Activated T-helper 2 cell treated with anti-CD3 and anti-CD28 coated beads, Interferon-gamma antibody, Interleukin-2, Interleukin-4, amounts not matched to agents 10 μg/mL and 5 μg/mL and 100 μg/mL, durations not matched to agents 14 hours and 24 hours and 36 hours (primary cell): ENCODE measurements around the gene ZDHHC4. TPM values are rescaled to one million over a fixed set of nuclear protein-coding genes. Genes with fewer than 3 reads are reported as not detected.
"Not testable (repeated sequence)": the region's sequence is repeated elsewhere in the genome, so short reads cannot be mapped to it uniquely, and the experiment has no call there.

ENCODE experiments used
- DNase-seq: peaks from one replicate; pipeline ENCODE4 v3.0.0; 2021; ENCODE audit warnings: low spot score
- H3K27ac Mint-ChIP-seq: one replicate; pipeline ENCODE4 v1.8.0; 2021; ENCODE audit warnings: mixed read lengths
- H3K27me3 Mint-ChIP-seq: one replicate; pipeline ENCODE4 v1.8.0; 2021; ENCODE audit warnings: low read depth, mixed read lengths
- H3K36me3 Mint-ChIP-seq: one replicate; pipeline ENCODE4 v1.8.0; 2021; ENCODE audit warnings: low read depth, mixed read lengths
- H3K4me1 Mint-ChIP-seq: one replicate; pipeline ENCODE4 v1.8.0; 2021; ENCODE audit warnings: low read depth, mixed read lengths
- H3K4me3 Mint-ChIP-seq: one replicate; pipeline ENCODE4 v1.8.0; 2021; ENCODE audit warnings: low read depth, mild to moderate bottlenecking, moderate library complexity, mixed read lengths
- H3K9me3 Mint-ChIP-seq: one replicate; pipeline ENCODE4 v1.8.0; 2021; ENCODE audit warnings: mixed read lengths
- intact Hi-C: fragments of 100-400 bp; cut with micrococcal nuclease; formaldehyde crosslinking; loops from one replicate; pipeline ENCODE4 v1.15.1; 2023
- total RNA-seq: library from RNA; stranded (reverse); gene quantifications from 2 replicates; pipeline ENCODE4 v1.2.3, GENCODE V29; 2022

Gene ZDHHC4
- total RNA-seq, 1 donor from 2014 or later: 23.9 TPM

DNA sequence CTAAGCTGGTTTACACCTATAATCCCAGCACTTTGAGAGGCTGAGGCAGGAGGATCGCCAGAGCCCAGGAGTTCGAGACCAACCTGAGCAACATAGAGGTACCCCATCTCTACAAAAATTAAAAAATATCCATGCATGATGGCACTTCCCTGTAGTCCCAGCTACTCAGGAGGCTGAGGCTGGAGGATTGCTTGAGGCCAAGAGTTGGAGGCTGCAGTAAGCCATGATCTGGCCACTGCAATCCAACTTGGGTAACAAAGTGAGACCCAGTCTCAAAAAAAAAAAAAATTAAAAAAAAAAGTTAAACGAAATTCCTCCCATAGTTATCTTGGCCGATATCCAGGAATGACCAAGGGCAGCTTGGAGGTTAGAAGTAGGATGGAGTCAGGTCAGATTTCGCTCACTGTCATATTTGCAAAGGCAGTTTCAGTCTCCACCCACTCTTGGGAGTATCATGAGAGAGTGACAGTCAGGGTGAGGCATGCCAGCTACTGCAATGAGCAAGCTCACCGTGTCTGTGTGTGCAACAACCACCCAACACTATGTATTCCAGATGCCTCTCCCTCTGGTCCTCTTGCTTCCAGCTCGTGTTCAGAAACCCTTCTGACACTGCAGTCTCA, 6.0 kb upstream of the ZDHHC4 start:
- DNase-seq: no peak
- Mint-ChIP-seq H3K36me3 (no peaks in the 10 kb centered on the region), H3K27ac (no peak overlapping the region), H3K9me3 (no peaks in the 10 kb centered on the region), H3K4me3 (no peak overlapping the region), H3K27me3 (no peaks in the 10 kb centered on the region), H3K4me1 (no peaks in the 10 kb centered on the region)
- intact Hi-C loops: no loop called here

DNA sequence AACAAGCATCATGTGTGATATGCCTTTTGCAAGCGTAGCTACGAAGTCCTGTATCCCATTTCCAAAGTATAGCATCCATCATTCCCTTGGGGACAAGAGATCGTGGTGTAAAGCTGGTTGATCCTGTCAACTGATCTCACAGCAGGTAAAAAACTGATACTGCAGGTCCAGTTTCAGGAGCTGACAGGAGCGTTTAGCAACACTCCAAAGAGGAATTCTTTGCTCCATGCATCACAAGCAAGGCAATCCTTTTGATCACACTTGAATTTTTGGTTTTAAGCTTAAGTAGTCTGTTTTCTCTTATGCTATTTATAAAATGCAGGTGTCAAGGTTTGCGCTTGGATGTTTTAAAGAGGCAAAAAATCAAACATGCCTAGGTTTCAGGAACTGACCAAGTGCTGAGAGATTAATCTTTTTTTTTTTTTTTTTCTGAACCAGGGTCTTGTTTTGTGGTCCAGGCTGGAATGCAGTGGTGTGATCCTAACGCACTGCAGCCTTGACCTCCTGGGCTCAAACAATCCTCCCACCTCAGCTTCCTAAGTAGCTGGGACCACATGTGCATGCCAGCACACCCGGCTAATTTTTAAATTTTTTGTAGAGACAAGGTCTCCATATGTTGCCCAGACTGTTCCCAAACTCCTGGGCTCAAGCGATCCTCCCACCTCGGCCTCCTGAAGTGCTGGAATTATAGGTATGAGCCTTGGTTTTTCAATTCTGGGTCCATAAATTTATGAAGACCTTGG, 1.8 kb upstream of the ZDHHC4 start:
- H3K27ac Mint-ChIP-seq: no peak overlapping the region
- H3K27me3 Mint-ChIP-seq: no peaks in the 10 kb centered on the region
- peak overlapping the region; percentile 81 for H3K4me3 Mint-ChIP-seq
- peaks cover 9% of the 10 kb centered on the region for H3K36me3 Mint-ChIP-seq
- DNase-seq: no peak
- peaks cover 13% of the 10 kb centered on the region for H3K4me1 Mint-ChIP-seq
- H3K9me3 Mint-ChIP-seq: no peaks in the 10 kb centered on the region
- intact Hi-C loops: loop anchor here (2.0 to 5.0 kb wide), 2 partner anchors 41 to 132 kb away; partner anchors contain the start of gene ZNF12

DNA sequence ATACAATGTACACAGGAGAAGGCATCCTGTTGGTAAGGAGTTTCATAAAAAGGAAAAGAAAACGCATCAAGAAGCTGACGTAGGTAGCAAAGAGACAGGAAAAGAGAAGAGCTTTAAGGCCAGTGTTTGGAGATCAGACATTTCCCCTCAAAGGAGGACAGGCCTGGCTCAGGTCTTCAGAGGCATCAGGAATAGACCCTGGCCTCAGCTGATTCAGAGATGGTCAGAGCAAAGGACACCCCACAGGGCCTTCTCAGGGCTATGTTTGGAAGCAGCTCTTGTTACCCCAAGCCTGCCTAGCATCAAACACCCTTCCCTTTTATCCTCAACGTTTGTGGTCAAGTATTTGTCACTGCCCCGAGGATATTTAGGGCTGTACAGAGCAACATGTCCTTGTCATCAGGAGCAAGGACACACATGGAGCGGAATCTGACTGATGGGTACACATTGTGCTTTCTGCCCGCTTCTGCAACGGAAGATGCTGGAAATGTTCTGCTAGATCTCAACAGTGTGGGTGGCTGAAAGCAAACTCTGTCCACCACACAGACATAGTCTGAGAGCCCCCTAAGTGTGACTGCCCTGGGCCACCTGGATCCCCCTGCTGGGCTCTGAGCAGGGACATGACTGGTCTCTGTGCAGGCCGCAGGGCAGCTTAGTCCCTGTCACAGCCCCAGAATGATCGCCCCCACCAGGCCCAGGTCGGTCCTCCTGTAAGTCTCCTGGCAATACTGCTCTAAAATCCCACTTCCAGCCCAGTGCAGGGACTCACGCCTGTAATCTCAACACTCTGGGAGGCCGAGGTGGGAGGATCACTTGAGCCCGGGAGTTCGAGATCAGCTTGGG, 1.0 kb upstream of the ZDHHC4 start:
- peaks cover 17% of the 10 kb centered on the region for H3K36me3 Mint-ChIP-seq
- peak overlapping the region; percentile 81 for H3K4me3 Mint-ChIP-seq
- H3K4me1 Mint-ChIP-seq: peaks cover 18% of the 10 kb centered on the region
- H3K9me3 Mint-ChIP-seq: no peaks in the 10 kb centered on the region
- no peaks in the 10 kb centered on the region for H3K27me3 Mint-ChIP-seq
- intact Hi-C loops: loop anchor here (5.0 kb wide), 1 partner anchor 131 kb away; the partner anchor contains the start of gene ZNF12
- DNase-seq: no peak
- no peak overlapping the region for H3K27ac Mint-ChIP-seq

DNA sequence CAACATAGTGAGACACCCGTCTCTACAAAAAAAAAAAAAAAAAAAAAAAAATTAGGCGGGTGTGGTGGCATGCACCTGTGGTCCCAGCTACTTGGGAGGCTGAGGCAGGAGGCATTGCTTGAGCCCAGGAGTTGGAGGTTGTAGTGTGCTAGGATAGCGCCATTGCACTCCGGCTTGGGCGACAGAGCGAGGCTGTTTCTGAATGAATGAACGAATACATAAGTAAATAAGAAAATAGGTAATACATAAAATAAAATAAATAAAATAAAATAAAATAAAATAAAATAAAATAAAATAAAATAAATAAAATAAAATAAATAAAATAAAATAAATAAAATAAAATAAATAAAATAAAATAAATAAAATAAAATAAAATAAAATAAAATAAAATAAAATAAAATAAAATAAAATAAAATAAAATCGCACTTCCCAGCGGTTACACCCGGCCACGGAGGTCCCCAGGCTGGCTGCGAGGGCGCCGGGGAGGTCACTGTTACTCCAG, 336 bp upstream of the ZDHHC4 start:
- not testable (repeated sequence) for H3K9me3 Mint-ChIP-seq, H3K27me3 Mint-ChIP-seq
- H3K4me1 Mint-ChIP-seq: peaks cover 23% of the 10 kb centered on the region
- peak overlapping the region; percentile 65 for H3K27ac Mint-ChIP-seq
- peak overlapping the region; percentile 82 for H3K4me3 Mint-ChIP-seq
- intact Hi-C loops: loop anchor here (1.0 to 5.0 kb wide), 2 partner anchors 13 to 130 kb away; partner anchors contain the start of genes INTS15 and ZNF12
- DNase-seq: peak; percentile 15
- H3K36me3 Mint-ChIP-seq: peaks cover 24% of the 10 kb centered on the region

DNA sequence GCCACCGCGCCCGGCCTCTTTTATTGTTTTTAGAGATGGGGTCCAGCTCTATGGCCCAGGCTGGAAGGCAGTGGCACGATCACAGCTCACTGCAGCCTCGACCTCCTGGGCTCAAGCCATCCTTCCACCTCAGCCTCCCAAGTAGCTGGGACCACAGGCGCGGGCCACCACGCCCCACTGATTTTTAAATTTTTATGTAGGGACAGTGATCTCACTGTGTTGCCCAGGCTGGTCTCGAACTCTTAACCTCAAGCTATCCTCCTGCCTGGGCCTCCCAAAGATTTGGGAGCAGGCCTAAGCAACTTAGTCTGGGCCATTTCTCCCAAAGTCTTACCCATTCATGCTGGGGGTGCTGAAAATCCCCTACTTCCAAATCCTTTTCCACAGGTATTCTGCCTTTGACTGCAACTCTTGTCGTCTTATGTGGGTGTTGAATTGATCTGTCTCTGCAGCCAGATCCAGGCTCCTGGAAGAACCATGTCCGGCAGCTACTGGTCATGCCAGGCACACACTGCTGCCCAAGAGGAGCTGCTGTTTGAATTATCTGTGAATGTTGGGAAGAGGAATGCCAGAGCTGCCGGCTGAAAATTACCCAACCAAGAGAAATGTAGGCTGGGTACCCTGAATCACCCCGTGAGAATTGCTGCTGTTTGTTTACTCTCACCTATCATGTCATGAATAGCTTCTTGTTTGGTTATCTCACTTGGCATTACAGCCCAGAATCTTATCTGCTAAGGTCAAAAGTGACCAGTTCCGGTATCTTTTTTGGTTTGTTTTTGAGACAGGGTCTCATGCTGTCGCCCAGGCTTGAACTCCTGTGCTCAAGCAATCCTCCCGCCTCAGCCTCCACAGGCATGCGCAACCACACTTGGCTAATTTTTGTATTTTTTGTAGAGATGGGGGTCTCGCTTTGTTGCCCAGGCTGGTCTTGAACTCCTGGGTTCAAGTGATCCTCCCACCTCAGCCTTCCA, 1.1 kb downstream of the ZDHHC4 start:
- peaks cover 23% of the 10 kb centered on the region for H3K4me1 Mint-ChIP-seq
- no peak for DNase-seq
- peak overlapping the region; percentile 82 for H3K27ac Mint-ChIP-seq
- peaks cover 32% of the 10 kb centered on the region for H3K36me3 Mint-ChIP-seq
- no peaks in the 10 kb centered on the region for H3K27me3 Mint-ChIP-seq
- intact Hi-C loops: loop anchor here (5.0 kb wide), 1 partner anchor 129 kb away; the partner anchor contains the start of gene ZNF12
- peak overlapping the region; percentile 82 for H3K4me3 Mint-ChIP-seq
- H3K9me3 Mint-ChIP-seq: no peaks in the 10 kb centered on the region

DNA sequence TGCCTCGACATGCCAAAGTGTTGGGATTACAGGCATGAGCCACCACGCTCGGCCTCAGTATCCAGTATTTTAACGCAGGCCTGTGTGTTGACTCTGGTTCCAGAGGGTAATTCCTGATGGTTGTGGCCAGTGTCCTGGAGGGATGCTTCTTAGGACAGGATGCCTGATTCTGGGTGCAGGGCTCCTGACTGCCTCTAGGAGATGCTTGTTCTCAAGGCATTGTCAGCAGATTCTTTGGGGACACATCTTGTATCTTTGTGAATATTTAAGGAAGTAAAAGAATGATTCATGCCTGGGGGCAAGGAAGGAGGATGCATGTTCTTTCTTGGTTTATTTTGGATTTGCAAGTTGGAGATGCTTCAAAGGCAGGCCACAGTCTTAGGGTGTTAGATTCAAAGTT, 2.2 kb downstream of the ZDHHC4 start:
- DNase-seq: no peak
- no peaks in the 10 kb centered on the region for H3K27me3 Mint-ChIP-seq
- peak overlapping the region; percentile 82 for H3K4me3 Mint-ChIP-seq
- intact Hi-C loops: loop anchor here (5.0 kb wide), 1 partner anchor 128 kb away; the partner anchor contains the start of gene ZNF12
- H3K36me3 Mint-ChIP-seq: peaks cover 36% of the 10 kb centered on the region
- H3K9me3 Mint-ChIP-seq: no peaks in the 10 kb centered on the region
- H3K27ac Mint-ChIP-seq: no peak overlapping the region
- peaks cover 23% of the 10 kb centered on the region for H3K4me1 Mint-ChIP-seq

DNA sequence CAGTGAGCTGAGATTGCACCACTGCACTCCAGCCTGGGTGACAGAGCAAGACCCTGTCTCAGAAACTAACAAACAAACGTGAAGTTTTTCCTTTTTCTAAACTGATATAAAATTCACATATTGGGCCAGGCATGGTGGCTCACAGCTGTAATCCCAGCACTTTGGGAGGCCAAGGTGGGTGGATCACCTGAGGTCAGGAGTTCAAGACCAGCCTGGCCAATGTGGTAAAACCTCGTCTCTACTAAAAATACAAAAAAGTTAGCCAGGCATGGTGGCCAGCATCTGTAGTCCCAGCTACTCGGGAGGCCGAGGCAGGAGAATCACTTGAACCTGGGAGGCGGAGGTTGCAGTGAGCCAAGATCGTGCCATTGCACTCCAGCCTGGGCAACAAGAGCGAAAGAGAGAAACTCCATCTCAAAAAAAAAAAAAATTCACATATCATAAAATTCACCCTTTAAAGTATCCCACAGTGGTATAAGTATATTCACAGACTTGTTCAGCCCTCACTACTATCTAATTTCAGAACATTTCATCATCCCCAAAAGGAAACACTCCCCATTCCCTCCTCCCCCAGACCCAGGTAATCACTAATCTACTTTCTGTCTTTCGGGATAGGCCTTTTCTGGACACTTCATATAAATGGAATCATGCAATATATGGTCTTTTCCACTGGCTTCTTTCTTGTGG, 8.6 kb downstream of the ZDHHC4 start:
- peaks cover 60% of the 10 kb centered on the region for H3K36me3 Mint-ChIP-seq
- H3K4me3 Mint-ChIP-seq: not testable (repeated sequence)

DNA sequence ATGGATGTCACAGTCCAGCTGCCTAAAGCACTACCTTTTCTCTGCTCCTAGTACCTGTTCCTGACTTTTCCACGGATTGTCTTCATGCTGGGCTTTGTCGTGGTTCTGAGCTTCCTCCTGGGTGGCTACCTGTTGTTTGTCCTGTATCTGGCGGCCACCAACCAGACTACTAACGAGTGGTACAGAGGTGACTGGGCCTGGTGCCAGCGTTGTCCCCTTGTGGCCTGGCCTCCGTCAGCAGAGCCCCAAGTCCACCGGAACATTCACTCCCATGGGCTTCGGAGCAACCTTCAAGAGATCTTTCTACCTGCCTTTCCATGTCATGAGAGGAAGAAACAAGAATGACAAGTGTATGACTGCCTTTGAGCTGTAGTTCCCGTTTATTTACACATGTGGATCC, 11.3 kb downstream of the ZDHHC4 start:
- intact Hi-C loops: no loop called here
- Mint-ChIP-seq H3K9me3 (no peaks in the 10 kb centered on the region), H3K27ac (peak overlapping the region; percentile 52), H3K4me3 (no peak overlapping the region), H3K36me3 (peaks cover 57% of the 10 kb centered on the region), H3K4me1 (peaks cover 12% of the 10 kb centered on the region), H3K27me3 (no peaks in the 10 kb centered on the region)
- DNase-seq: no peak

More for the DNA sequence above, 8.6 kb downstream of the ZDHHC4 start:
- intact Hi-C loops, H3K27ac Mint-ChIP-seq, H3K9me3 Mint-ChIP-seq, DNase-seq, H3K27me3 Mint-ChIP-seq: not testable (repeated sequence)
- H3K4me1 Mint-ChIP-seq: peaks cover 17% of the 10 kb centered on the region

DNA sequence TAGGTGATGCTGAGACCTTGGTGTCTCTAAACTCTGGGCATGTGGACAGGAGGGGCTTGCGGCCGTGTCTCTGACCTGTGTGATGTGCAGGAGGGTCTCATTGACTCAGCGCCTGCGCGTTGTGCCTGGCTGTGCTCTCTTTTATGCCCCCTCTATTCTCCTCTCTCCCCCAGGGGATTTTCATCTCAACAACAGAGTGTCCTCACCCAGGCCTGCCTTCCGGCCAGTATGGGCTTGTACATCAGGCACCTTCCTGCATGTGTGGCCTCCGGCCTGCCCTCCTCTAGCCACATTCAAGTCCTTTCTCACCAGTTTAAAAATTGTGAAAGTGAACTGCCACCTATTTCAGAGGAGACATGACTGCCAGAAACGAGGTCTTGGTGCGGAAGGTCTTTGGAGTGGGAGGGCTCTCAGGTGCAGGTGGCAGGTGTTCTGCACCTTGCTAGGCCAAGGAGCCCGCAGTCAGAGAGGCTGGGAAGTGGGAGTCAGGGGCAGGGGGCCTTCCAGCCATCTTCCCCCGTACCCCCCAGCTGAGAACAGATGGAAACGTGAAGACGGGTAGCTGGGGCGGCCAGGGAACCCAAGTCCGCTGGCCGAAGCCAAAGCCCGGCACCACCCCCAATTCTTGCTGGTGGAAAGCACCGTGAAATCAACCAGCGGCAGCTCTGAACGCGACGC, 12.0 kb downstream of the ZDHHC4 start:
- Mint-ChIP-seq H3K9me3 (no peaks in the 10 kb centered on the region), H3K27me3 (no peaks in the 10 kb centered on the region), H3K4me1 (peaks cover 12% of the 10 kb centered on the region), H3K36me3 (peaks cover 61% of the 10 kb centered on the region), H3K4me3 (peak overlapping the region; percentile 62), H3K27ac (peak overlapping the region; percentile 60)
- no peak for DNase-seq
- intact Hi-C loops: no loop called here

DNA sequence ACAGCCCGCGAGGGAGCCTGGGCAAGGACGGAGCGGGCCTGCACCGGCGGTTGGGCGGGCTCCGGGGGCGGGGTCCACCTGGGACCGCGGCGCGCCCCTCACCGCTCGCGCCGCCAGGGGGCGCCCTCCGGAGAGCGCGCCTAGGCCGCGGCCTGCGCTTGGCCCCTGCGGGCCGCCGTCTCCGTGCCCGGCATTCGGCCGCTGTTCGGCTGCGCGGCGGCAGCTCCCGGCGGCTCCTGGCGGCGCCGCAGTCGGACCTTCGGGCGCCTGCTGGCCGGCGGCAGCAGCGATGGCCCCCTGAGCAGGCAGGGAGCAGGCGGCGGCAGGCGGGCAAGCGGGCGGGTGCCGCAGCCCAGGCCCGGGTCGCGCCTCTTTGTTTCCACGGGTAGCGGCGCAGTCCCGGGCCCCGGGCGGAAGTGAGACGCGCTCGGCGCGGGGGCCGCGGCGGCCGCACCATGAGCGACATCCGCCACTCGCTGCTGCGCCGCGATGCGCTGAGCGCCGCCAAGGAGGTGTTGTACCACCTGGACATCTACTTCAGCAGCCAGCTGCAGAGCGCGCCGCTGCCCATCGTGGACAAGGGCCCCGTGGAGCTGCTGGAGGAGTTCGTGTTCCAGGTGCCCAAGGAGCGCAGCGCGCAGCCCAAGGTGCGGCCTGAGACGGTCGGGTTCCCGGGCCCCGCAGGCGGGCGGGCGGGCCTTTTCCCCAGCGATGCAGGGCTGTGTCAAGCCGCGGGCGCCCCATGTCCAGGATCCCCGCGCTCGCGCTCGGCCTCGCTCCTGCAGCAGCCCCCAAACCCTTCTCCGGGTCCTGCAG, 12.8 kb downstream of the ZDHHC4 start, which contains the start of gene INTS15:
INTS15 (plus strand) TSS at position 193 of the 816 bp plus-strand sequence; CDS start at position 456, 263 bp downstream.
- peak; percentile 80 for DNase-seq
- Mint-ChIP-seq H3K9me3 (no peaks in the 10 kb centered on the region), H3K4me1 (peaks cover 12% of the 10 kb centered on the region), H3K4me3 (peak within 1 kb of the TSS; percentile 96), H3K27me3 (no peaks in the 10 kb centered on the region), H3K27ac (peak within 1 kb of the TSS; percentile 90), H3K36me3 (peaks cover 60% of the 10 kb centered on the region)
- intact Hi-C loops: loop anchor here (1.0 to 5.0 kb wide), 3 partner anchors 13 to 267 kb away; partner anchors contain the start of genes ZDHHC4 and ZNF316
